Prostate gland (tissue), 2 donors: ENCODE data around the gene EPHB3. TPM values are rescaled to one million over a fixed set of nuclear protein-coding genes. Genes with fewer than 3 reads are reported as not detected.

Source experiments
- DNase-seq: peaks from one replicate; pipeline ENCODE4 v3.0.0-alpha.2; 2019; ENCODE audit warnings: low spot score
- H3K27ac ChIP-seq, 2 donors: fragments of 200-600 bp; sonication (generic); 2 replicates each; pipeline ENCODE4 v1.5.1; 2017 to 2019
- H3K27me3 ChIP-seq: fragments of 200-600 bp; sonication (generic); replicated peaks from 2 replicates; pipeline ENCODE4 v1.5.1; 2019; ENCODE audit not compliant: insufficient read depth
- H3K36me3 ChIP-seq, 2 donors: fragments of 200-600 bp; sonication (generic); 1 replicate in 1 of 2; 2 replicates in 1 of 2; pipeline versions ENCODE4 v1.5.1 to v1.8.1; 2017 to 2019
- H3K4me1 ChIP-seq: fragments of 200-600 bp; sonication (generic); replicated peaks from 2 replicates; pipeline ENCODE4 v1.5.1; 2019
- H3K4me3 ChIP-seq, 2 donors: fragments of 200-600 bp; sonication (generic); 2 replicates each; pipeline ENCODE4 v1.5.1; 2017 to 2019
- H3K9me3 ChIP-seq: fragments of 200-600 bp; sonication (generic); 2 replicates; pipeline ENCODE4 v1.5.1; 2017
- CTCF ChIP-seq, 4 experiments: fragments of 200-600 bp in 2 of 4; fragments of 450-650 bp in 2 of 4; sonication (generic) in 2 of 4; IDR thresholded peaks; 1 replicate in 3 of 4; 2 replicates in 1 of 4; pipeline ENCODE4 v1.5.1; 2016 to 2019; ENCODE audit warnings: antibody characterized with exemption in 4 of 4, mild to moderate bottlenecking in 2 of 4, moderate library complexity in 2 of 4
- POLR2A ChIP-seq: fragments of 450-650 bp; IDR thresholded peaks from one replicate; pipeline ENCODE4 v1.6.1; 2016; ENCODE audit warnings: antibody characterized with exemption, mild to moderate bottlenecking
- POLR2AphosphoS5 ChIP-seq: sonication (generic); formaldehyde crosslinking; IDR thresholded peaks from one replicate; pipeline ENCODE4 v1.6.1; 2017; ENCODE audit warnings: antibody characterized with exemption
- WGBS: methylation state at CpG from one replicate; pipeline ENCODE4 v1.1.5; 2018; 5-methylcytosine and 5-hydroxymethylcytosine counted together
- intact Hi-C: fragments of 100-400 bp; cut with DNase I; formaldehyde crosslinking; loops from one replicate; pipeline ENCODE4 v1.14.2; 2022
- total RNA-seq, 2 donors: library from RNA; depleted of rRNA; stranded (reverse); fragments of >200 nt; gene quantifications; one replicate each; pipeline ENCODE4 v1.1.0, GENCODE V29; 2016

EPHB3 gene
- total RNA-seq, 2 donors from 2014 or later, result 11.9 to 25.2 TPM

- intact Hi-C loops, result no loop called here
- Histone ChIP-seq H3K36me3 (peaks cover 4 to 7% of the 10 kb centered on the region in 2 donors), H3K27ac (no peak overlapping the region), H3K4me3 (no peak overlapping the region), H3K9me3 (no peaks in the 10 kb centered on the region), H3K4me1 (no peaks in the 10 kb centered on the region), H3K27me3 (no peaks in the 10 kb centered on the region)
- 74% methylated on average over 20 of the region's 22 CpGs for WGBS
- TF ChIP-seq POLR2AphosphoS5, result no peak
- TF ChIP-seq CTCF (IDR thresholded peaks at IDR 0.05), result no peak
- TF ChIP-seq POLR2A, result no peak
- DNase-seq, result no peak
Observed at GRCh38 chr3:184579513-184579912, 17.9 kb downstream of the EPHB3 start.

- no peak for DNase-seq
- TF ChIP-seq CTCF (IDR thresholded peaks at IDR 0.05) (no peak), POLR2A (no peak), POLR2AphosphoS5 (no peak)
- Histone ChIP-seq H3K27me3 (no peaks in the 10 kb centered on the region), H3K27ac (no peak overlapping the region), H3K9me3 (no peaks in the 10 kb centered on the region), H3K4me3 (no peak overlapping the region), H3K4me1 (no peaks in the 10 kb centered on the region), H3K36me3 (peaks cover 4 to 7% of the 10 kb centered on the region in 2 donors)
- intact Hi-C loops, result no loop called here
- 95% methylated on average over 8 of the region's 16 CpGs for WGBS
Observed at GRCh38 chr3:184580376-184580775, 18.8 kb downstream of the EPHB3 start.

GRCh38 chr3:184581331-184581855 is 19.8 kb downstream of the EPHB3 start:
- H3K27ac ChIP-seq, result no peak overlapping the region
- H3K36me3 ChIP-seq, result peaks cover 4 to 7% of the 10 kb centered on the region in 2 donors
- no peak for DNase-seq
- no peak for TF ChIP-seq POLR2A
- TF ChIP-seq CTCF (IDR thresholded peaks at IDR 0.05), result no peak
- no peak for TF ChIP-seq POLR2AphosphoS5
- H3K4me1 ChIP-seq, result no peaks in the 10 kb centered on the region
- no peaks in the 10 kb centered on the region for H3K9me3 ChIP-seq
- intact Hi-C loops, result no loop called here
- H3K4me3 ChIP-seq, result no peak overlapping the region
- no peaks in the 10 kb centered on the region for H3K27me3 ChIP-seq
- WGBS, result 68% methylated on average over 10 of the region's 15 CpGs

- whole genome bisulfite sequencing, result 42% methylated on average over 29 of the region's 42 CpGs
- TF ChIP-seq POLR2A, result no peak
- TF ChIP-seq POLR2AphosphoS5, result no peak
- no peak for TF ChIP-seq CTCF (IDR thresholded peaks at IDR 0.05)
- Histone ChIP-seq H3K4me3 (peak overlapping the region; percentile 21 to 30), H3K9me3 (no peaks in the 10 kb centered on the region), H3K4me1 (no peaks in the 10 kb centered on the region), H3K27me3 (no peaks in the 10 kb centered on the region), H3K36me3 (peaks cover 0 to 7% of the 10 kb centered on the region in 2 donors), H3K27ac (peak overlapping the region; percentile 36 to 48)
- DNase-seq, result no peak
- intact Hi-C loops, result no loop called here
Observed at GRCh38 chr3:184582646-184583577, 21.3 kb downstream of the EPHB3 start.
